ENCODE results near the gene C2CD4C. TPM values are rescaled to one million over a fixed set of nuclear protein-coding genes. Genes with fewer than 3 reads are reported as not detected.

C2CD4C gene
- total and polyA plus RNA-seq, 10 of the 15 experiments (the other 5 are each of a cell fraction or from before 2014, with no cell fraction given) = not detected

DNA sequence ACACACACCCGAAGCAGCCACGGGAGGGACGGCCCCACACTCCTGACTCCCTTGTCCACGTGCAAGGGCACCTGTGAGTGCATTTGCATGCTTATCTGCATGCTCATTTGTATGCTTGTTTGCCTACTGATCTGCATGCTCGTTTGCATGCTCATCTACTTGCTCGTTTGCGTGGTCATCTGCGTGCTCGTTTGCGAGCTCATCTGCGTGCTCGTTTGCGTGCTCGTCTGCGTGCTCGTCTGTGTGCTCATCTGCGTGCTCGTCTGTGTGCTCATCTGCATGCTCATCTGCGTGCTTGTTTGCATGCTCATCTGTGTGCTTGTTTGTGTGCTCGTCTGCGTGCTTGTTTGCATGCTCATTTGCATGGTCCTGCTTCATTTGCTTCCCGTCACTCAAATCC lies 28.1 kb upstream of the C2CD4C start (continued):
- TF ChIP-seq, protein P1, sequence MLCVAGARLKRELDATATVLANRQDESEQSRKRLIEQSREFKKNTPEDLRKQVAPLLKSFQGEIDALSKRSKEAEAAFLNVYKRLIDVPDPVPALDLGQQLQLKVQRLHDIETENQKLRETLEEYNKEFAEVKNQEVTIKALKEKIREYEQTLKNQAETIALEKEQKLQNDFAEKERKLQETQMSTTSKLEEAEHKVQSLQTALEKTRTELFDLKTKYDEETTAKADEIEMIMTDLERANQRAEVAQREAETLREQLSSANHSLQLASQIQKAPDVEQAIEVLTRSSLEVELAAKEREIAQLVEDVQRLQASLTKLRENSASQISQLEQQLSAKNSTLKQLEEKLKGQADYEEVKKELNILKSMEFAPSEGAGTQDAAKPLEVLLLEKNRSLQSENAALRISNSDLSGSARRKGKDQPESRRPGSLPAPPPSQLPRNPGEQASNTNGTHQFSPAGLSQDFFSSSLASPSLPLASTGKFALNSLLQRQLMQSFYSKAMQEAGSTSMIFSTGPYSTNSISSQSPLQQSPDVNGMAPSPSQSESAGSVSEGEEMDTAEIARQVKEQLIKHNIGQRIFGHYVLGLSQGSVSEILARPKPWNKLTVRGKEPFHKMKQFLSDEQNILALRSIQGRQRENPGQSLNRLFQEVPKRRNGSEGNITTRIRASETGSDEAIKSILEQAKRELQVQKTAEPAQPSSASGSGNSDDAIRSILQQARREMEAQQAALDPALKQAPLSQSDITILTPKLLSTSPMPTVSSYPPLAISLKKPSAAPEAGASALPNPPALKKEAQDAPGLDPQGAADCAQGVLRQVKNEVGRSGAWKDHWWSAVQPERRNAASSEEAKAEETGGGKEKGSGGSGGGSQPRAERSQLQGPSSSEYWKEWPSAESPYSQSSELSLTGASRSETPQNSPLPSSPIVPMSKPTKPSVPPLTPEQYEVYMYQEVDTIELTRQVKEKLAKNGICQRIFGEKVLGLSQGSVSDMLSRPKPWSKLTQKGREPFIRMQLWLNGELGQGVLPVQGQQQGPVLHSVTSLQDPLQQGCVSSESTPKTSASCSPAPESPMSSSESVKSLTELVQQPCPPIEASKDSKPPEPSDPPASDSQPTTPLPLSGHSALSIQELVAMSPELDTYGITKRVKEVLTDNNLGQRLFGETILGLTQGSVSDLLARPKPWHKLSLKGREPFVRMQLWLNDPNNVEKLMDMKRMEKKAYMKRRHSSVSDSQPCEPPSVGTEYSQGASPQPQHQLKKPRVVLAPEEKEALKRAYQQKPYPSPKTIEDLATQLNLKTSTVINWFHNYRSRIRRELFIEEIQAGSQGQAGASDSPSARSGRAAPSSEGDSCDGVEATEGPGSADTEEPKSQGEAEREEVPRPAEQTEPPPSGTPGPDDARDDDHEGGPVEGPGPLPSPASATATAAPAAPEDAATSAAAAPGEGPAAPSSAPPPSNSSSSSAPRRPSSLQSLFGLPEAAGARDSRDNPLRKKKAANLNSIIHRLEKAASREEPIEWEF (IDR thresholded peaks at IDR 0.05; ENCODE audit: insufficient replicate concordance, low read depth, low read length) = no peak
- TF ChIP-seq, protein P2, sequence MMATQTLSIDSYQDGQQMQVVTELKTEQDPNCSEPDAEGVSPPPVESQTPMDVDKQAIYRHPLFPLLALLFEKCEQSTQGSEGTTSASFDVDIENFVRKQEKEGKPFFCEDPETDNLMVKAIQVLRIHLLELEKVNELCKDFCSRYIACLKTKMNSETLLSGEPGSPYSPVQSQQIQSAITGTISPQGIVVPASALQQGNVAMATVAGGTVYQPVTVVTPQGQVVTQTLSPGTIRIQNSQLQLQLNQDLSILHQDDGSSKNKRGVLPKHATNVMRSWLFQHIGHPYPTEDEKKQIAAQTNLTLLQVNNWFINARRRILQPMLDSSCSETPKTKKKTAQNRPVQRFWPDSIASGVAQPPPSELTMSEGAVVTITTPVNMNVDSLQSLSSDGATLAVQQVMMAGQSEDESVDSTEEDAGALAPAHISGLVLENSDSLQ (IDR thresholded peaks at IDR 0.05) = no peak

DNA sequence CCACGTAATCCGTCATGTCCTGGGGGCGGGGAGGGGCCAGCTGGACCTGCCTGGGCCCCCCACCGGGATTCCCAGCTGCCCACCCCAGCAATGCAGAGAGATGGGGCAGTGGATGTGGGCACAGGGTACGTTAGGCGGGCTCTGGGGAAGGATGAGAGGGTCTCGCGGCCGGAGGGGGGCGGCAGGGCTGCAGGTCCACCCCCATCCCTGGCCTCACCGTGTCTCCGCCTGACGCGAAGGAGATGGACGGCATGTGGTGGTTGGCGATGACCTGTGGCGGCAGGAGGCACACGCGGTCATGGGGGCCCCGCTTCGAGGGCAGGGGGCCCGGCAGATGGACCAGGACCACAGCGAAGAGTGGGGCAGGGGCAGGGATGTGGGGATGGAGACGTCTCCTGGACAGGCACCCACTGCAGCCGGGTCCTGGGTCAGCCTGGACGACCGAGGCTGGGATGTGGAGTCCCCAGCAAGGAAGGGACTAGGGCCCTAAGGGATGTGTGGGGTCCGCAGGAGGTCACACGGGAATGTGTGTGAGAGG lies 27.5 kb upstream of the C2CD4C start:
- peaks cover 5% of the 10 kb centered on the region; the same call in 2 of the 3 replicates for H3K9me3 ChIP-seq (replicated peaks; ENCODE audit: control insufficient read depth, insufficient read depth, low read length)
- no peaks in the 10 kb centered on the region for H3K36me3 ChIP-seq (ENCODE audit: control insufficient read depth in 2 of 2, insufficient read depth in 2 of 2, low read length in 1 of 2)
- in situ Hi-C loops (cut with MboI) = no loop called here
- 68% methylated on average over 28 of the region's 29 CpGs for WGBS (ENCODE audit: insufficient coverage, insufficient replicate concordance, low lambda C conversion rate, missing lambda C conversion rate)
- no peak for TF ChIP-seq ZNF207 (IDR thresholded peaks at IDR 0.05; ENCODE audit: borderline replicate concordance)
- no peak for FAIRE-seq
- DNase-seq (ENCODE audit: low read depth, low spot score) = no peak
- no peaks in the 10 kb centered on the region for H4K20me1 ChIP-seq (ENCODE audit: control insufficient read depth, insufficient read depth)
- no peak overlapping the region for H2AFZ ChIP-seq (ENCODE audit: control insufficient read depth, low read depth, low read length)
- CTCF ChIA-PET = no interaction called here
- POLR2A ChIA-PET = no interaction called here
- no peak overlapping the region for H3K9ac ChIP-seq (ENCODE audit: control insufficient read depth, insufficient read depth, low read length)
- no TSS peak for BruUV-seq (replicated peaks)
- no peak overlapping the region for H3K4me3 ChIP-seq
- no peak overlapping the region for H3K4me2 ChIP-seq (ENCODE audit: control insufficient read depth, insufficient read depth)
- H3K4me1 ChIP-seq (ENCODE audit: control insufficient read depth, insufficient read depth, low read length) = no peaks in the 10 kb centered on the region
- RAD21 ChIA-PET (ENCODE audit: unreplicated experiment) = no interaction called here
- SMC1A ChIA-PET (ENCODE audit: uncharacterized antibody, unreplicated experiment) = no interaction called here
- no peaks in the 10 kb centered on the region for H3K79me2 ChIP-seq (ENCODE audit: control insufficient read depth, insufficient read depth, low read length)
- intact Hi-C loops (cut with micrococcal nuclease; ENCODE audit: unreplicated experiment) = no loop called here
- no peak overlapping the region for H3K27ac ChIP-seq (ENCODE audit: control insufficient read depth, insufficient read depth)
- ATAC-seq = no peak
- H3K27me3 ChIP-seq (replicated peaks in 1 of 2; ENCODE audit: control insufficient read depth in 2 of 2, insufficient read depth in 2 of 2, low read length in 1 of 2) = no peaks in the 10 kb centered on the region
